HG03520 (cell line): ENCODE results near the gene TOR1AIP2.
A peak's percentile ranks its signal among the peaks of the same experiment; 100 is the strongest.

Experiments used
- ATAC-seq: cut with Tn5 transposase; IDR thresholded peaks from one replicate; pipeline ENCODE4 v1.9.1; 2021; ENCODE audit warnings: mild to moderate bottlenecking, moderate library complexity; ENCODE audit not compliant: unreplicated experiment

TOR1AIP2 gene

GRCh38 chr1:179826626-179827280 lies 50.9 kb downstream of the TOR1AIP2 start:
- no peak for ATAC-seq

DNA sequence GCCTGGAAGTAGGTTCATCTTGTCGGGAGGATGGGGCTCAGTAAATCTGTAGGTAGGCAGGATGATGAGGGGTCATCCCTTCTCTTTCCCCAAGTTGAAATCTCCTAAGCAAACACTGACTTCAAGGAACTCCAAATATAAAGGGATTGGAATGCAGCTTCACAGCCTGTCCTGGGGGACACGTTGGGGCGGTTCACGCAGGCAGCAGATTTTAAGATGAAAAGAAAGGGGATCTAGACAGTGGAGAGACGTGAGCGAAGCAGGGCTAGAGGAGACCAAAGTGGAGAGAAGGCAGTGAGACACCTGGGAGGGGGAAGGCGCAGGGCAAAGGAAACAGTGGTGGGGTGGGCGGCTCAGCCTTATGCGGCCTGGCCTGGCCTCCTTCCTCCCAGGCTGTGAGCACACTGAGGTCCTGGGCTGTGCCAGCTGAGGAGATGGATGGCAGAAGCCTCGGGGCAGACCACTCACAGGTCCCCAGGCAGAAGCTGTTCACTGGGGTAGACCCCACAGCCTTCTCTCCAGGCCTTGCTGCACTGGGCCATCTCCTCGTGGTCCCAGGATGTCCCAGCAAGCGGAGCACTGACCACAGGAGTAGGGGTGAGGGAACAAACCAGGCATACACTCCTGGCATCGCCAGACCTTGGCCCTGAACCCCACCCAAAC lies 51.7 kb downstream of the TOR1AIP2 start:
- no peak for ATAC-seq

DNA sequence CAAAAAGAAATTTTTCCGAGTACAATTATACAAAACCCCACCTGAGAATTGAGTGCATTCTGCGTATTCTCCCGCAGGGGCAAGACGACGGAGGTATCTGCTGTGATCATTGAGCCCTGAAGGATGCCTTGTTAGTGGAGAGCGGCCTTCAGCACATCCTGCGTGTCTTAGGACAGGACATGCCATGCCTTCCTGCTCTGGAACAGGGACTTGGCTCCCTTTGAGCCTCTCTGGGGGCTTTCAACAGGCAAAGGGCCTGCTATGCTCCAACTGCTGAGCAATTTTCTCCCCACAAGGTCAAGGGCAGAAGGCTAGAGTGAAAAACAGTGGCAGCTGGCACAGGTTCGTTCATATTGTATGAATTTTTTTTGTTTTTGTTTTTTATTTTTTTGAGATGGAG lies 52.4 kb downstream of the TOR1AIP2 start:
- ATAC-seq: no peak

GRCh38 chr1:179824265-179824664 lies 53.3 kb downstream of the TOR1AIP2 start:
- no peak for ATAC-seq

- no peak for ATAC-seq
Measured at GRCh38 chr1:179823693-179824092, 53.9 kb downstream of the TOR1AIP2 start.

- no peak for ATAC-seq
Measured at GRCh38 chr1:179822065-179822464, 55.5 kb downstream of the TOR1AIP2 start.

GRCh38 chr1:179821524-179821923 lies 56.1 kb downstream of the TOR1AIP2 start:
- no peak for ATAC-seq

DNA sequence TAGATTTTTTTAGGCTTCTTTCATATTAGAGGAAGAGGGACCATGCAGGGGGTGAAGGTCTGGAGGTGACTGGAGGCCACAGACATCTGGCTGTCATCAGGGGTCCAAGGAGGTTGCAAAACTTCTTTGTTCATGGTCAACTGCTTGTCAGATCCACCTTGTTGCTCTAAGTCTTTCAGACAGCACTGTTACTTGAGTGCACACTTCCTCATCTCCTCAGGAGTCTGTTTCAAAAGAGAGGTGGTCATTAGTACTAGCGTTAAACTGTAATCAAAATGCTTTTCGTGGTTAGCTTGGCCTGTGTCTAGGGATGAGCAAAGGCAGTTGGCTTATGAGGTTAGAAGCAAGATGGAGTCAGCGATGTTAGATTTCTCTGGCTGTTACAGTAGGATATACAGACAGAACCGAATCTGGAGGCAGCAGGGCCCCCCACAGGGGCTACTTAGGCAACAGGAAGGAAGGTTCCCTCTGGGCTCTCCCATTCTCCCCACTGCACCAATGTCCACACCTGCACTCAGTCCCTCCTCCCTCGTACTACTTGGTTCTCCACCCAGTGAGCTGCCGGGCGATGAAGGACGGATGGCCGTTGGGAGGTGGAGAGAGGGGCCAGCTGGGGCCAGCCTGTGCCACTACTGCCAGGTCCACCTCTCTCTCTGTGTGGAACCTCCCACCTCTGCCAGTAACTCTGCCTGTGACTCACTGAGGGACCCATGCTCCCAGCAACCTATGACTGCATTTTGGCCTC lies 57.2 kb downstream of the TOR1AIP2 start:
- ATAC-seq: no peak

- ATAC-seq: no peak
Measured at GRCh38 chr1:179818743-179819173, 58.8 kb downstream of the TOR1AIP2 start.

- no peak for ATAC-seq
Measured at GRCh38 chr1:179818260-179818659, 59.3 kb downstream of the TOR1AIP2 start.

DNA sequence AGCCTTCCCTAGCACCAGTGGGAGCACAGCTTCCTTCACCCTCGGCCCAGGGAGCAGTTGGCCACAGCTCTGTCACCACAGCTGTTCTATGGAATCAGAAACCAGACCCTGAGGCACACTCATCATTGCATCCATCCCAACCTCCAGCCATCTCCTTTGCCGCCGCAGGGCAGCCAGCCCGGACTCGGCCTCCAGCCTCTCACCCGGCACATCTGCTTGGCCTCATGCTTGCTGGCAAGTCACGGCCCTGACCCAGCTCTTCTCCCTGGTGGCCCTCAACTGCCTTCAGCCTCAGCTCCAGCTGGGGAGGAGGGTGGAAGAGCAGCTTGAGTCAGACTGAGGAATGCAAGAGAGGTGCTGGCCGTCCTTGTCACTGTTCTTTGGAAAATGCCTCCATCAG lies 59.8 kb downstream of the TOR1AIP2 start:
- ATAC-seq: no peak

- no peak for ATAC-seq
Measured at GRCh38 chr1:179817056-179817455, 60.5 kb downstream of the TOR1AIP2 start.

- no peak for ATAC-seq
Measured at GRCh38 chr1:179816196-179816960, 61.2 kb downstream of the TOR1AIP2 start.

GRCh38 chr1:179815641-179816040 lies 62.0 kb downstream of the TOR1AIP2 start:
- no peak for ATAC-seq

DNA sequence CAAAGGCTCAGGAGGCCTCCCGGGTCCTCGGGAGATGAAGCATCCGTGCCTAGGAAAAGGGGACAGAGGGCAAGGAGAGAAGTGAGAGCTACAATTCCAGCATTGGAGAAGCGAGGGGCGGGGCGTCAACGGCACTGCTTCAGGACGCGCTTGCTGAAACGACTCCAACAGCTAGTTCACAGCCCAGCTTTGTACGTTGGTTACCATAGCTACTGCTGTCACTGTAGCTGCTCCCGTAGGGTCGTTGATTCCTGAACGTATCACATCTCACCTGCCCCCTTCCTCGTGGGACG lies 63.1 kb downstream of the TOR1AIP2 start:
- no peak for ATAC-seq

- ATAC-seq: no peak
Measured at GRCh38 chr1:179813626-179814545, 63.7 kb downstream of the TOR1AIP2 start.

- no peak for ATAC-seq
Measured at GRCh38 chr1:179812501-179813292, 64.9 kb downstream of the TOR1AIP2 start.

GRCh38 chr1:179810367-179810715 lies 67.3 kb downstream of the TOR1AIP2 start:
- no peak for ATAC-seq

GRCh38 chr1:179809506-179810366 lies 67.9 kb downstream of the TOR1AIP2 start:
- peak; percentile 56 for ATAC-seq
